Measurements from ENCODE around the gene MIF.
"Not testable (repeated sequence)": the region's sequence is repeated elsewhere in the genome, so short reads cannot be mapped to it uniquely, and the experiment has no call there.

The MIF gene

DNA sequence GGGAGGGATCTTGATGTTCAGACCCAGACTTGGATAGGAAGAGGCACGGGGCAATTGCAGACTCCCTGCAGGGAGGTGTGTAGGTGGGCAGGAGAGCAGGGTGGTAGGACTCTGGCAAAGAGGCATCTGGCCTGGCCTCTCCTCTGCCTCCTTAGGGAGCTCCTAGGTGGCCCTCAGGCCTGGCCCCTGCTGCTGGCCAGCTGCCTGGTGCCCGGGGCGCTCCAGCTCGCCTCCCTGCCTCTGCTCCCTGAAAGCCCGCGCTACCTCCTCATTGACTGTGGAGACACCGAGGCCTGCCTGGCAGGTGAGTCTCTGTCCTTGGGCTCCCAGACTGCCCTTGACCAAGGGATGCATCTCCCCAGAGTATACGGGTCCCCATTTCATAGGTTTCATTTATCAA, 16.6 kb upstream of the MIF start:
- DNase-seq (ENCODE audit: low read depth) = no peak

DNA sequence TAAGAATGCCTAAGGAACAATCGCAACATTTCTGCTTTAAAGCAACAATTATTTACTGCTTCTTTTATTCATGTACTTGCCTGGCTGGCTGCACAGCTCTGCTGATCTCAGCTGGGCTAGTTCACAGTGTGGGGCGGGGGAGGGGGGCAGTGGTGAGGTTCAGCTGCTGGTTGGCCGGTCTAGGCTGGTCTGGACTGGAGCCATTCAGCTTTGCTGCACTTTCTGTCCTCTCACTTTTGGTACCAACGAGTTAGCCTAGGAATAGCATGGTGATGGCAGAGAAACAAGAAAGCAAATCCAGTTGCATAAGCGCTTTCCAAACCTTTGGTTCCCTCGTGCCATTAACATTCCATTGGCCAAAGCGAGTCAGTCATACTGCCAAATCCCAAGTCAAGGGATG, 16.0 kb upstream of the MIF start:
- DNase-seq (ENCODE audit: low read depth) = no peak

DNA sequence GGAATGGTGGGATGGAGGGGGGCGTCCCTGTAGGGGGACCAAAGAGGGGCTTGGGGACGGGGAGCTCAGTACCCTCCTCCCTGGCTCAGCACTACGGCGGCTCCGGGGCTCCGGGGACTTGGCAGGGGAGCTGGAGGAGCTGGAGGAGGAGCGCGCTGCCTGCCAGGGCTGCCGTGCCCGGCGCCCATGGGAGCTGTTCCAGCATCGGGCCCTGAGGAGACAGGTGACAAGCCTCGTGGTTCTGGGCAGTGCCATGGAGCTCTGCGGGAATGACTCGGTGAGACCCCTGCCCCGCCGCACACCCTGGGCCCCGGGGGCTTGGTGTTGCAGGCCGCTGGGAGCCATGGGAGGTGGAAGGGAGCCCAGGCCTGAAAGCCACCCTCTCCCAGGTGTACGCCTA, 11.8 kb upstream of the MIF start:
- no peak for DNase-seq (ENCODE audit: low read depth)

DNA sequence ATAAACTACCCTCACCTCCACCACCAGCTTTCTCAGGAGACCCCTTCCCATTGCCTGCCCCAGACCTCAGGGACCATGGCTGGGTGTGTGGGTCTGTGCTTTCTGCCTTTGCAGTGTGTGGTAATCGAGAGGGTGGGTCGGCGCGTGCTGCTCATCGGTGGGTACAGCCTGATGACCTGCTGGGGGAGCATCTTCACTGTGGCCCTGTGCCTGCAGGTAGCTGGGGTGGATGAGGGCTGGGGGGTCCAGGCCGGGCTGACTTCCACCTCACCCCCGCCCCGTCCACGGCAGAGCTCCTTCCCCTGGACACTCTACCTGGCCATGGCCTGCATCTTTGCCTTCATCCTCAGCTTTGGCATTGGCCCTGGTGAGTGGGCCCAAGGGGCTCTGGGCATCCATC, 10.5 kb upstream of the MIF start:
- no peak for DNase-seq (ENCODE audit: low read depth)

DNA sequence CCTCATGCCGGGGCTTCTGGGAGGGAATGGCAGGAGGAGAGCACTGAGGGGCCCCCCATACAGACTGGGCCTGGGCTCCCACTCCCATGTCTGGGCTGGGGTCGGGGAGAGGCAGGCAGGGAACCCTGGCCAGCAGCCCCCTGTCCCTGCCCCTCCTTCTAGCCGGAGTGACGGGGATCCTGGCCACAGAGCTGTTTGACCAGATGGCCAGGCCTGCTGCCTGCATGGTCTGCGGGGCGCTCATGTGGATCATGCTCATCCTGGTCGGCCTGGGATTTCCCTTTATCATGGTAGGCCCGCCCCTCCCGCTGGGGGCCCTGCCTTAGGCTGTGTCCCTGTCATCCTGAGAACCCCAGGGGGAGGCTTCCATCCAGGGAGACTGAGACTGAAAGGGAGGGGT, 10.0 kb upstream of the MIF start:
- no peak for DNase-seq (ENCODE audit: low read depth)

DNA sequence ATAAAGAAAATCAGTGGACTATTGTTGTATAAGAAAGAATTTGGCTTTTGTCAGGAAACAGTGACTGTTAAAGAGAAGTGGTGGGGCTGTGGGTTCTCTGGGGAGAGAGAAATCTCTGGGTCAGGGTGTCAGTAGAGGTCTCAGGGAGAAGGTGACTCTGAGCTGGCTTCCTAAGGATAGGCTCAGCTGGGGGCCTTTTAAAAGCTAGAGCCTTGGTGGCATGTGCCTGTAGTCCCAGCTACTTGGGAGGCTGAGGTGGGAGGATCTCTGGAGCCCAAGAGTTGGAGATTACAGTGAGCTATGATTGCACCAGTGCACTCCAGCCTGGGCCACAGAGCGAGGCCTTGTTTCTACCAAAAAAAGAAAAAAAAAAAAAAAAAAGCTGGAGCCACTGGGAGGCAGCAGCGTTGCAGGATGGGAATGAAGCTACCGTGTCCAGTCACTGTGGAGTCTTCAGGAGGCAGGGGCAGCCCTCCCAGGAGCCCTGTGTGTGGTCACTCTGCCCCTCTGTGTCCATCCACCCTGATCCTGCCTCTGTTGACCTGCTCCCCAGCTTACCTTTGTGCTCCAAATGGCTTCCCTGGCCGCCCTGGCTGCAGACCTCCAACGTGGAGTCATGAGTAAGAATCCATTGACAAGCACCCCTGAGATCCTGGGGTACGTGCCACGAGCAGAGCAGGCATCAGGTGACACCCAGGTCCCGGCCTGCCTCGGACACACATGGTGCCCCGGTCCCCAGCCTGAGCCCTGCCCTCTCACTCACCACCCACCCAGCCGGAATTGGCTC, 5.4 kb upstream of the MIF start:
- DNase-seq (ENCODE audit: low read depth) = no peak

DNA sequence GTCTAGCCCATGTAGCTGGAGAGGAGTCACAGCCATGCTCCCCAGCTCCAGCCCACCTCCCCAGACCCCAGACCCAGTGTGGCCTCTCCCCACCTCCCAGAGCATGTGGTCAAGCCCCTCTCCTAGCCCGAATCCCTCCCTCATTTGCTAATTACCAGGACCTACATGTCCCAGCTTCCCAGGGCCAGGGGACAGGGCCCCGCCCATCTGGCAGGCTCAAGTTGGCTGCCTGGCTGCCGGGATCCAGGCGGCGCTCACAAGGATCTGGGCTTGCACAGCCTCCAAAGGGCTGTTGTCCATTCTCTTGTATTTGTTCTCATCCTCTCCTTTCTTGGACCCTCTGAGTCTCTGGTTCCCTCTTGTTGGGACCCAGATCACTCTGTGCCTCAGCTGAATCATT, 4.6 kb upstream of the MIF start:
- no peak for DNase-seq (ENCODE audit: low read depth)

DNA sequence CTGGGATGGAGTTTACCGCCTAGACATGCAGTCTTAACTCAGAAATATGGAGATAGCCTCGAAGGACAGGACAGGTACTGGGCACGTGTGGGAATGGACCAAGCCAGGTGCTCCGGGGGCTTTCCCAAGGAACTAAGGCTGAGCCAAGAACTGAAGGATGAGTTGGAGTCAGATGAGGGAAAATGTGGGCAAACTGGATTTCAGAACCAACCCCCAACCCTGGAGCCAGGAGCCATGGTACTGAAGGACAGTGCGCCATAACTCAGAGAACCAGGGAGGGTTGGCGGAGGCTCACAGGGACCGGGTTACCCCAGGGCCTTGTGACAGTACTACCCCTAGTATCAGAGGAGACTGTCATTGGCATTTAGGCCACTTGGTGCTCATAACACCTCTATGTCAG, 2.5 kb upstream of the MIF start:
- DNase-seq (ENCODE audit: low read depth) = no peak

DNA sequence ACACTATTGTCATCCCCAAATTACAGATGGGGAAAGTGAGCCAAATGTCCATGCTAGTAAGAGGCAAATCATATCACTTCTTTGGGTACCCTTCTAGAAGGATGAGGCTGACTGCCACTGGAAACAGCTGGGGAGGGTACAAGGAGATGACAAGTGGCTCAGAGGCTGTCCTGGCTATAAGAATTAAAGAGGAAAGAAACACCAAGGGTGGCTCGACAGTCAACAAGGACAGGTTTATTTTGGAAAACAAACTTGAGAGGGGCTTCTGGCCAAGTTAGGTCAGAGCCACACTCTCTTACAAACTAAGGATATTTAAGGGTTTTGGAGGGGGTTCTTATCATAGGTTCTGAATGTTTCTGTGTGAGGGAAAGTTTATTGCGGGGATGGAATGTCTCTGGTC, 2.1 kb upstream of the MIF start:
- DNase-seq (ENCODE audit: low read depth) = no peak

DNA sequence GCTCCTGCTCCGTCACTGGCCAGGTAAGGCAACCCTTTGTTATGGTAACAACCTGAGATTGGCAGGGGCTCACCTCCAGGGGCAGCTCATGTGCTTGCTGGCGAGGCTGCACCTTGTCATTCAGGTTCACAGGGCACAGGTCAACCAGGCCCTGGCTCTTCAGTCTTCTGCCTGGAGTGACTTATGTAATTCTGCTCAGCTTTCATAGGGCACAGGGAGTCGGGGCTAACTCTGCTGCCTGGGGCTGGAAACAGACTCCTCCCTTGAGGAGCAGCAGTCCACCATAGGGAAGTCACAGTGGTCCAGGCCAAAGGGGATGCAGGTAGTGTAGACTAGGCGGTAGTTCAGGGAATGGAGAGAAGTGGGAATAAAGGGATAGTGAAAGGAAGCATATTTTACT, 1.5 kb upstream of the MIF start:
- DNase-seq (ENCODE audit: low read depth) = no peak

DNA sequence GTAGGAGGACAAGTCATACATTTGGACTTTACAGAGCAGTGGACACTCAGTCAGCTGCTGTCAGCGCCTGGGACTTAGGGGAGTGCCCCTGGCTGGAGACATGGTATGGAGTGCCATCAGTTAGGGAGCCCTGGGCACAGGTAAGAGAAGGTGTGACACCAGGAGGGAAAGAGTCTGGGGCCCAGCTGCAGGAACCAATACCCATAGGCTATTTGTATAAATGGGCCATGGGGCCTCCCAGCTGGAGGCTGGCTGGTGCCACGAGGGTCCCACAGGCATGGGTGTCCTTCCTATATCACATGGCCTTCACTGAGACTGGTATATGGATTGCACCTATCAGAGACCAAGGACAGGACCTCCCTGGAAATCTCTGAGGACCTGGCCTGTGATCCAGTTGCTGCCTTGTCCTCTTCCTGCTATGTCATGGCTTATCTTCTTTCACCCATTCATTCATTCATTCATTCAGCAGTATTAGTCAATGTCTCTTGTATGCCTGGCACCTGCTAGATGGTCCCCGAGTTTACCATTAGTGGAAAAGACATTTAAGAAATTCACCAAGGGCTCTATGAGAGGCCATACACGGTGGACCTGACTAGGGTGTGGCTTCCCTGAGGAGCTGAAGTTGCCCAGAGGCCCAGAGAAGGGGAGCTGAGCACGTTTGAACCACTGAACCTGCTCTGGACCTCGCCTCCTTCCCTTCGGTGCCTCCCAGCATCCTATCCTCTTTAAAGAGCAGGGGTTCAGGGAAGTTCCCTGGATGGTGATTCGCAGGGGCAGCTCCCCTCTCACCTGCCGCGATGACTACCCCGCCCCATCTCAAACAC, 850 bp upstream of the MIF start:
- DNase-seq (ENCODE audit: low read depth) = no peak

DNA sequence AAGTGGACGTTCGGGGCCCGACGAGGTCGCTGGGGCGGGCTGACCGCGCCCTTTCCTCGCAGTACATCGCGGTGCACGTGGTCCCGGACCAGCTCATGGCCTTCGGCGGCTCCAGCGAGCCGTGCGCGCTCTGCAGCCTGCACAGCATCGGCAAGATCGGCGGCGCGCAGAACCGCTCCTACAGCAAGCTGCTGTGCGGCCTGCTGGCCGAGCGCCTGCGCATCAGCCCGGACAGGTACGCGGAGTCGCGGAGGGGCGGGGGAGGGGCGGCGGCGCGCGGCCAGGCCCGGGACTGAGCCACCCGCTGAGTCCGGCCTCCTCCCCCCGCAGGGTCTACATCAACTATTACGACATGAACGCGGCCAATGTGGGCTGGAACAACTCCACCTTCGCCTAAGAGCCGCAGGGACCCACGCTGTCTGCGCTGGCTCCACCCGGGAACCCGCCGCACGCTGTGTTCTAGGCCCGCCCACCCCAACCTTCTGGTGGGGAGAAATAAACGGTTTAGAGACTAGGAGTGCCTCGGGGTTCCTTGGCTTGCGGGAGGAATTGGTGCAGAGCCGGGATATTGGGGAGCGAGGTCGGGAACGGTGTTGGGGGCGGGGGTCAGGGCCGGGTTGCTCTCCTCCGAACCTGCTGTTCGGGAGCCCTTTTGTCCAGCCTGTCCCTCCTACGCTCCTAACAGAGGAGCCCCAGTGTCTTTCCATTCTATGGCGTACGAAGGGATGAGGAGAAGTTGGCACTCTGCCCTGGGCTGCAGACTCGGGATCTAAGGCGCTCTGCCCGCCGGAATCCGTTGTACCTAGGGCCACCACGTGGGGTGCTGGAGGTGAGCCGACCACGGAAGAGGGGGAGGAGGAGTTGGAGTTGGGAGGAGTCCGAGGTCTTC, 771 bp downstream of the MIF start:
- DNase-seq (ENCODE audit: low read depth) = peak; percentile 73

DNA sequence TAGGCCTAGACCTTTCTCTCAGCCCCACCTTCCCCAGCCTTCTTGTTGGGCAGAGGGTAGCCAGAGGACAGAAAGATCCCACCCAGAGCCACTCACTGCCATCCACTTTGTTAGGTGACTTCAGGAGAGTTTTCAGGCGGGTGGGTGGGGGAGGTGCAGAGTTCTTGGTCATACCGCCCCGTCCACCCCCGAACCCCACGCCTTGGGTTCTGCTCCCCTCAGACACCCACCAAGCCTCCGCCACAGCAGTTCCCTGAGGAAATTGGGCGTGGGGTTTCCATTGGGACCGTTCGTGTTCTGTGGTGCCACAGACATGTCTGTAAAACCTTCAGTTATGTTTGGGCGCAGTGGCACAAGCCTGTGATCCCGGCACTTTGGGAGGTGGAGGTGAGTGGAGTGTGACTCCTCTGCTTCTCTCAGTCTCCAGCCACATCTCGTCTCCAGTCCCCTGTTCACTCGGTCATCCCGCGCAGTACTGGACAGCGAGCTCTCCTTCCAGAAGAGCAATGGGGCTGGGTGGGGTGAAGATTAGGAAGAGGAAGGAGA, 1.5 kb downstream of the MIF start:
- no peak for DNase-seq (ENCODE audit: low read depth)

DNA sequence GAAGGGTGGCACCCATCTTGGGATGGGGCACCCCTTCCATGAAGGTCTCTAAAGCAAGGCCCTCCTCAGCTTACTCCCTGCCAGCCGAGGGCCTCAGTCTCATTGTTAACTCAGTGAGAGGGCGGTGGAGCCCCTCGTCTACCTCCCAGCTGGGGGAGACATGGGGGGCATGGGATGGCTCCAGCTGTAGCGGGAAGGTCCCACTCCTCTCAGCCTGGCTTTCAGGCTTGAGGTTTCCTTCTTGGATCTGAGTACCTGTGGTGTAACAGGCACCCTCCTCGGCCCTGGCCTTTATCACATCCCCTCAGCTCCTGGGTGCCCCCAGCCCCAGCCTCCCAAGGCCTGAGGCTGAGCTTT, 2.0 kb downstream of the MIF start:
- no peak for DNase-seq (ENCODE audit: low read depth)

DNA sequence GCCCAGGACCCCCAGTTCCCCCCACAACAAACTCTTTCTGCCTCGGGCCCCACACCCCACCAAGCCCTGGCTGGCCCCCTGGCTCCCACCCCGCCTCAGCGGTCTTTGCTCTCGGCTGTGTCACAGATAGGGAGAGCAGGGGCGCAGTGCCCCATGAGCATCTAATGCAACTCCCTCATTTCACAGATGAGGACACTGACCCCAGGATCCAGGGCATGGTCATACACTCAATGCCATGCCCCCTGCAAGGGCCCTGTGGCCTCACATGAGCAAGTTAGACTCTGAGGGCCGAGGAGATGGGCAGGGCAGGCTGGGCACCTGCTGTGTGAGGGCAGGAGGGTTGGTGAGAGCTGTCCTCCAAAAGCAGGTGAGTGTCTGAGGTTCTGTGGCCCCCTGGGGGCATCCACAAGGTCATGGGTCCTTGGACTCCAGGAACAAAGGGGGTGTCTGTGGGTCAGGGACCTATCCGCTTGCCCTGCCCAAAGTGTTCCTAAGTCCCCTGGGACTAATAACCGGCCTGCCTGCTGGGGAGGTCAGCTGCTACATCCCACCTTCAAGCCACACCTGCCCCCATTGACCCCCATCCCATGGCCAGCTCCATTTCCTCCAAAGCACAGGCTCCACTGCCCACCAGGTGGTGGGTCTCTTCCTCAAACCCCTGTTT, 2.5 kb downstream of the MIF start:
- DNase-seq (ENCODE audit: low read depth) = no peak

DNA sequence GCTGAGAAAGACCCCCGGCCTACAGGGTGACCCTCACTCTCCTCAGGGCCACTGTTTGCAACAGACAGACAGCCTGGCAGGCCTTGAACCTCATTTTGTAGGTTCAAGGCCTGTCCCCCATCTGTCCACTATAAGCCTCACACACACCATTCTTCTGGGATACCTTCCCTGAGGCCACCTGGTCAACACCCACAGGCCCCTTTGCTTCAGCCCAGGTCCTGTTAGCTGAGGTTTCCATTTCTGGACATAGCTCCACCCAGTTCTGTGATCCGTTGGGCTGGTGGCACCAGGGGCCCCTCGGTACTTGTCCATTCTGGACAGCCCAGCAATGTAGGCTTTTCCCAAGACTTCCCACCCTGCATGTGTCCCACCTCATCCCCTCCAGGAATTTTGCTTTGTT, 3.1 kb downstream of the MIF start:
- DNase-seq (ENCODE audit: low read depth) = no peak

DNA sequence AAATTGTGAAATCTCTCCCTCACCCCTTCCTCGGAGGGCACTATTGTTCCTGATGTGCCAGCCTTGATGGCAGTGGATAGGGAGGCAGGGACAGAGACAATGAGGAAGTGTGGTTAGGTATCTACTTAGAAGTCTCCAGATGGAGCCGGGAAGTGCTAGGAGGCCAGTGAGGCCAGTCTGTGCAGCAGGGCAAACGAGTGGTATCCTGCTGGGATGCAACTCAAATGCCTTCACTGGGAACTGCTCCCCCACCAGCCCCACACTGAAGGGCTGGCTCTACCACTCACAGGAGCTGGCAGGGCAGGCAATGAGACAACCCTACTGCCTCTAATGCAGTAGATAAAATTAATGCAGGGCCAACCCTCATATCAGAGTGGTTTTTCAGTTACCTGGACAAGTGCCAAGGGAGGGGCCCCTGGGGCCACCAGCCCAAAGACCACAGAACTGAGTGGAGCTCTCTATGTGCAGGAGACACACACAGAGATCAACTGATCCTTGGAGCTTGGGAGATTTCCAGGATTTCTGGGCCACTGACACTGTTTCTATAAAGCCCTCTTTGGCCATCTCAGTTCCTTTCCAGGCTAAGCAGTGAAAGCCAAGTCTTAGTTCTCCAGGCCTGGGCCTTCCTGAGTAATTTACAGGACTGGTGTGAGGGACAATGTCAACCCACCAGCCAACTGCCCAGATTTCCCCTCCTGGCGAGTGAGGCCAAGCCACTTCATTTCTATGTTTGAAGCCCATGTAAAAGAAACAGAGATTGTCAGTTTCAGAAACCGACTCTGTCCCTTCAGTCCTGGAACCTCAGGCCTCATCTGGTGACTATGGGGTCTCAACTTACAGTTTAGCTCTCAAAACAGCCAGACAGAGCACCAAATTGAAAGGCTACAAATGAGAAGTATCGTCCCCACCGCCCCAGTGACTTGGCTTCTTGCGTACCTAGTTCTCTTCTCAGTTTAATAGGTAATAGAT, 4.1 kb downstream of the MIF start:
- no peak for DNase-seq (ENCODE audit: low read depth)

DNA sequence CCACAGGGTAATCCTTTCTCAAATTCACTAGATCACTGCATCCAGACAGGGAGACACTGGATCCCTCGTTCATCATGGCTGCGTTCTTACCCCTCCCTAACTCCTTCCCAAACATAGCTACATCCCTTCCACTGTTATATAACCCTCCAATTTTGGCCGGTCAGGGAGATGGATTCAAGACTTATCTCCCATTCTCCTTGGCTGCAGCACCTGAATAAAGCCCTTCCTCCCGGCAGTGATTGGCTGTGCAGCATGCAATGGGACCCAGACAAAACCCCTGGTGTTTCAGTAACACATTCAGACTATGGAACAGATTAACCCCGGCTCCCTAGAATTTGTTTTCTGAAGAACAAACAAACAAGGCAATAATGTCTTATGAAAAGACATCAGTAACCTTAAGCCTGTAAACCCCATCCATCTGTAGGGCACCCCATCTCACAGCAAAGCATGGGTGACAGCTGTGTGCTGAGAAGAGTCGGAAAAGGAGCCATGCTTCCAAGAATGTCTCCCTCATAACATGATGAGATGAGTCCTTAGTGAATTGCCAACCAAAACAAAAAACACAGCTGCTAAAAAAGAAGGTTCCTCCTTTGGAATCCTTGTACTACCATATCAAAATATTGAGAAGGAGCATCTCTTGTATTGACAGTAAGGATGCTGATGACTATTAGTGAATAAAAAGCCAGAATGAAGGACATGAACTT, 5.0 kb downstream of the MIF start:
- no peak for DNase-seq (ENCODE audit: low read depth)

DNA sequence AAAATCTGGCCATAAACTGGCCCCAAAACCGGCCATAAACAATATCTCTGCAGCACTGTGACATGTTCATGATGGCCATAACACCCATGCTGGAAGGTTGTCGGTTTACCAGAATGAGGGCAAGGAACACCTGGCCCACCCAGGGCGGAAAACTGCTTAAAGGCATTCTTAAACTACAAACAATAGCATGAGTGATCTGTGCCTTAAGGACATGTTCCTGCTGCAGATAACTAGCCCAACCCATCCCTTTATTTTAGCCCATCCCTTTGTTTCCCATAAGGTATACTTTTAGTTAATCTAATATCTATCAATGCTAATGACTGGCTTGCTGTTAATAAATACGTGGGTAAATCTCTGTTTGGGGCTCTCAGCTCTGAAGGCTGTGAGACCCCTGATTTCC, 6.0 kb downstream of the MIF start:
- DNase-seq (ENCODE audit: low read depth) = not testable (repeated sequence)

DNA sequence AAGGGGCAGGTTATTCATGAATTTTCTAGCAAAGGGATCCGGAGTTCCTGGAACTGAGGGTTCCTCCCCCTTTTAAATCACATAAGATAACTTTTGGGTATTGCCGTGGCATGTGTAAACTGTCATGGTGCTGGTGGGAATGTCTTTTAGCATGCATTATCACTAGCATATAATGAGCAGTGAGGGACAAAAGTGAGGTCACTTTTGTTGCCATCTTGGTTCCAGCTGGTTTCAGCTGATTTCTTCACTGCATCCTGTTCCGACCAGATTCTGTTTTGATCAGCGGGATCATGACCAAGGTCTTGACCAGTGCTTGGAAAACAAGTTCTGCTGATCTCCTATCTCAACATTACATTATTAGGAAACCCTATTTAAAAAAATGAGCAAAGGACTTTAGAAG, 7.4 kb downstream of the MIF start:
- DNase-seq (ENCODE audit: low read depth) = no peak

Data from activated T-cell treated with anti-CD3 and anti-CD28 coated beads for 48 hours (primary cell).